Measurements from ENCODE around the gene NME3.

The NME3 gene

GRCh38 chr16:1771188-1771863 is at the start of gene NME3:
NME3 (minus strand) TSS chr16:1771543; CDS start chr16:1771534, 9 bp downstream.
- TF ChIP-seq, protein P1, sequence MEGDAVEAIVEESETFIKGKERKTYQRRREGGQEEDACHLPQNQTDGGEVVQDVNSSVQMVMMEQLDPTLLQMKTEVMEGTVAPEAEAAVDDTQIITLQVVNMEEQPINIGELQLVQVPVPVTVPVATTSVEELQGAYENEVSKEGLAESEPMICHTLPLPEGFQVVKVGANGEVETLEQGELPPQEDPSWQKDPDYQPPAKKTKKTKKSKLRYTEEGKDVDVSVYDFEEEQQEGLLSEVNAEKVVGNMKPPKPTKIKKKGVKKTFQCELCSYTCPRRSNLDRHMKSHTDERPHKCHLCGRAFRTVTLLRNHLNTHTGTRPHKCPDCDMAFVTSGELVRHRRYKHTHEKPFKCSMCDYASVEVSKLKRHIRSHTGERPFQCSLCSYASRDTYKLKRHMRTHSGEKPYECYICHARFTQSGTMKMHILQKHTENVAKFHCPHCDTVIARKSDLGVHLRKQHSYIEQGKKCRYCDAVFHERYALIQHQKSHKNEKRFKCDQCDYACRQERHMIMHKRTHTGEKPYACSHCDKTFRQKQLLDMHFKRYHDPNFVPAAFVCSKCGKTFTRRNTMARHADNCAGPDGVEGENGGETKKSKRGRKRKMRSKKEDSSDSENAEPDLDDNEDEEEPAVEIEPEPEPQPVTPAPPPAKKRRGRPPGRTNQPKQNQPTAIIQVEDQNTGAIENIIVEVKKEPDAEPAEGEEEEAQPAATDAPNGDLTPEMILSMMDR (IDR thresholded peaks at IDR 0.05; ENCODE audit: low read depth, low read length): no peak
- in situ Hi-C loops (cut with HindIII; ENCODE audit: low sequenced_read_pairs): no loop called here
- peak; percentile 69 for DNase-seq (ENCODE audit: low read depth, low spot score)

GRCh38 chr16:1820946-1821290 is 49.6 kb upstream of the NME3 start:
- DNase-seq (ENCODE audit: low read depth, low spot score): no peak
- TF ChIP-seq, protein P1 (IDR thresholded peaks at IDR 0.05; ENCODE audit: low read depth, low read length): no peak
- no peak overlapping the region for H3K4me3 ChIP-seq (ENCODE audit: low read depth, low read length)
- in situ Hi-C loops (cut with HindIII; ENCODE audit: low sequenced_read_pairs): no loop called here

More at GRCh38 chr16:1771188-1771863, at the start of gene NME3:
- peak within 1 kb of the TSS; percentile 72 for H3K4me3 ChIP-seq (ENCODE audit: low read depth, low read length)

GRCh38 chr16:1820096-1820945 is 49.0 kb upstream of the NME3 start:
- DNase-seq (ENCODE audit: low read depth, low spot score): no peak
- H3K4me3 ChIP-seq (ENCODE audit: low read depth, low read length): no peak overlapping the region
- in situ Hi-C loops (cut with HindIII; ENCODE audit: low sequenced_read_pairs): no loop called here
- TF ChIP-seq, protein P1 (IDR thresholded peaks at IDR 0.05; ENCODE audit: low read depth, low read length): no peak

GRCh38 chr16:1819611-1820010 is 48.3 kb upstream of the NME3 start:
- no peak for DNase-seq (ENCODE audit: low read depth, low spot score)
- in situ Hi-C loops (cut with HindIII; ENCODE audit: low sequenced_read_pairs): no loop called here

GRCh38 chr16:1818873-1819525 is 47.7 kb upstream of the NME3 start:
- TF ChIP-seq, protein P1 (IDR thresholded peaks at IDR 0.05; ENCODE audit: low read depth, low read length): no peak
- H3K4me3 ChIP-seq (ENCODE audit: low read depth, low read length): no peak overlapping the region
- in situ Hi-C loops (cut with HindIII; ENCODE audit: low sequenced_read_pairs): no loop called here
- no peak for DNase-seq (ENCODE audit: low read depth, low spot score)

More at GRCh38 chr16:1819611-1820010, 48.3 kb upstream of the NME3 start:
- H3K4me3 ChIP-seq (ENCODE audit: low read depth, low read length): no peak overlapping the region
- TF ChIP-seq, protein P1 (IDR thresholded peaks at IDR 0.05; ENCODE audit: low read depth, low read length): no peak

GRCh38 chr16:1818204-1818872 is 47.0 kb upstream of the NME3 start:
- TF ChIP-seq, protein P1 (IDR thresholded peaks at IDR 0.05; ENCODE audit: low read depth, low read length): no peak
- in situ Hi-C loops (cut with HindIII; ENCODE audit: low sequenced_read_pairs): no loop called here

More at GRCh38 chr16:1818204-1818872, 47.0 kb upstream of the NME3 start:
- no peak overlapping the region for H3K4me3 ChIP-seq (ENCODE audit: low read depth, low read length)
- DNase-seq (ENCODE audit: low read depth, low spot score): no peak
